Smooth muscle cell (in vitro differentiated cells): ENCODE measurements around the gene SLC25A11. TPM values are rescaled to one million over a fixed set of nuclear protein-coding genes. Genes with fewer than 3 reads are reported as not detected.

Experiments
- DNase-seq: peaks from one replicate; lab custom pipeline; 2025; ENCODE audit not compliant: unreplicated experiment; lab: John Stamatoyannopoulos, UW
- H2AFZ ChIP-seq: fragments of 200-600 bp; sonication (generic); 2 replicates; pipeline ENCODE4 v1.6.0; 2016; ENCODE audit warnings: antibody characterized with exemption, low read depth, mild to moderate bottlenecking
- H3F3A ChIP-seq: fragments of 200-600 bp; sonication (generic); 2 replicates; pipeline ENCODE4 v1.6.0; 2017; ENCODE audit warnings: antibody characterized with exemption, low read depth
- H3K27ac ChIP-seq: fragments of 200-600 bp; sonication (generic); 2 replicates; pipeline ENCODE4 v1.5.1; 2016; ENCODE audit warnings: low read depth, mild to moderate bottlenecking
- H3K27me3 ChIP-seq: fragments of 200-600 bp; sonication (generic); 2 replicates; pipeline ENCODE4 v1.6.1; 2016; ENCODE audit warnings: low read depth, mild to moderate bottlenecking
- H3K36me3 ChIP-seq: fragments of 200-600 bp; sonication (generic); 2 replicates; pipeline ENCODE4 v1.5.1; 2016; ENCODE audit warnings: low read depth
- H3K4me1 ChIP-seq: fragments of 200-600 bp; sonication (generic); 2 replicates; pipeline ENCODE4 v1.5.1; 2016; ENCODE audit warnings: low read depth
- H3K4me2 ChIP-seq: fragments of 200-600 bp; sonication (generic); 2 replicates; pipeline ENCODE4 v1.6.0; 2016; ENCODE audit warnings: mild to moderate bottlenecking
- H3K4me3 ChIP-seq: fragments of 200-600 bp; sonication (generic); 2 replicates; pipeline ENCODE4 v1.5.1; 2016; ENCODE audit warnings: mild to moderate bottlenecking
- H3K79me2 ChIP-seq: fragments of 200-600 bp; sonication (generic); 2 replicates; pipeline ENCODE4 v1.6.0; 2016; ENCODE audit warnings: low read depth, mild to moderate bottlenecking
- H3K9ac ChIP-seq: fragments of 200-600 bp; sonication (generic); 2 replicates; pipeline ENCODE4 v1.6.0; 2016; ENCODE audit warnings: low read depth
- H3K9me3 ChIP-seq: fragments of 200-600 bp; sonication (generic); replicated peaks from 2 replicates; pipeline ENCODE4 v1.5.1; 2016; ENCODE audit warnings: low read depth
- H4K20me1 ChIP-seq: fragments of 200-600 bp; sonication (generic); 2 replicates; pipeline ENCODE4 v1.6.0; 2016; ENCODE audit warnings: low read depth
- CTCF ChIP-seq: fragments of 200-600 bp; sonication (generic); IDR thresholded peaks from 2 replicates; pipeline ENCODE4 v1.5.1; 2017; ENCODE audit warnings: borderline replicate concordance, mild to moderate bottlenecking, antibody characterized with exemption; ENCODE audit not compliant: insufficient read depth, poor library complexity, severe bottlenecking
- WGBS: methylation state at CpG from one replicate; pipeline ENCODE4 v1.1.7; 2016; ENCODE audit warnings: low lambda C conversion rate; 5-methylcytosine and 5-hydroxymethylcytosine counted together
- polyA plus RNA-seq: library from polyadenylated mRNA; unstranded; fragments of >200 nt; fragmentation: Nextera tagmentation; extraction: Ambion mirVana; gene quantifications from 2 replicates; pipeline ENCODE4 v1.2.1, GENCODE V29; 2016
- total RNA-seq: library from RNA; depleted of rRNA; stranded (reverse); fragments of >200 nt; gene quantifications from 2 replicates; pipeline ENCODE4 v1.2.3, GENCODE V29; 2014

Gene SLC25A11
- total and polyA plus RNA-seq, 2 experiments from 2014 or later = 29.9 to 67.5 TPM

- no peaks in the 10 kb centered on the region for H3K9me3 ChIP-seq
- no peak within 1 kb of the TSS for H3K4me2 ChIP-seq
- peaks cover 8% of the 10 kb centered on the region for H3F3A ChIP-seq
- no peak within 1 kb of the TSS for H3K27ac ChIP-seq
- H3K79me2 ChIP-seq = no peaks in the 10 kb centered on the region
- no peaks in the 10 kb centered on the region for H3K27me3 ChIP-seq
- no peak within 1 kb of the TSS for H3K9ac ChIP-seq
- H4K20me1 ChIP-seq = no peaks in the 10 kb centered on the region
- TF ChIP-seq CTCF = peak; percentile 71
- no peaks in the 10 kb centered on the region for H3K4me1 ChIP-seq
- no peak within 1 kb of the TSS for H2AFZ ChIP-seq
- no peak within 1 kb of the TSS for H3K4me3 ChIP-seq
- 45% methylated on average over 8 of the region's 10 CpGs for WGBS
- no peak for DNase-seq
- H3K36me3 ChIP-seq = no peaks in the 10 kb centered on the region
These were observed 36.6 kb downstream of the SLC25A11 start, which contains the start of gene CHRNE for GRCh38 chr17:4903051-4903818. CHRNE (minus strand) TSS chr17:4903098; CDS start chr17:4903063, 35 bp downstream.

DNA sequence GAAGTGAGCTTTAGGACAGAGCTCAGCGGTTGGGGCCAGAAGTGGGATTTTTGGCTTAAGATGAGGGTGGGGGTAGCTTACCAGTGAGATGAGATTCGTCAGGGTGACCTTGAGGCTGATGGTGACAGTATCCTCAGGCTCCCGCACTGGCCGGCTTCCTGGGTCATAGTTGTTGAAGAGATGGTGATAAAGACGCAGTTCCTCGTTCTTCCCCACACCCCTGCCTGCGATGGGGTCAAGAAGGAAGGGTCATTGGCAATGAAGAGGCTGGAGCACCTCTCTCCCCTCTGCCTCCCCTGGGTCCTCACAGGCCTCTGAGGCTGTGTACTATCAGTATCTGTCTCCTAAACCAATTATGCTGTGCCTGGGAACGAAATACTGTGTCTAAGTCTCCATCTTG is 37.3 kb downstream of the SLC25A11 start:
- no peaks in the 10 kb centered on the region for H3K9me3 ChIP-seq
- WGBS = 87% methylated on average over 8 of the region's 8 CpGs
- H3K27me3 ChIP-seq = no peaks in the 10 kb centered on the region
- no peak overlapping the region for H3K27ac ChIP-seq
- DNase-seq = no peak
- no peaks in the 10 kb centered on the region for H4K20me1 ChIP-seq
- H2AFZ ChIP-seq = no peak overlapping the region
- no peak overlapping the region for H3K9ac ChIP-seq
- no peaks in the 10 kb centered on the region for H3K79me2 ChIP-seq
- peaks cover 8% of the 10 kb centered on the region for H3F3A ChIP-seq
- no peaks in the 10 kb centered on the region for H3K4me1 ChIP-seq
- H3K36me3 ChIP-seq = no peaks in the 10 kb centered on the region
- H3K4me2 ChIP-seq = no peak overlapping the region
- H3K4me3 ChIP-seq = no peak overlapping the region
- TF ChIP-seq CTCF = no peak

- Histone ChIP-seq H3K9me3 (no peaks in the 10 kb centered on the region), H4K20me1 (no peaks in the 10 kb centered on the region), H3K4me3 (no peak overlapping the region), H3K4me1 (no peaks in the 10 kb centered on the region), H3K27ac (no peak overlapping the region), H3K9ac (no peak overlapping the region), H3K27me3 (no peaks in the 10 kb centered on the region), H3K4me2 (no peak overlapping the region), H2AFZ (no peak overlapping the region), H3K79me2 (no peaks in the 10 kb centered on the region), H3K36me3 (no peaks in the 10 kb centered on the region), H3F3A (peaks cover 8% of the 10 kb centered on the region)
- DNase-seq = no peak
- no peak for TF ChIP-seq CTCF
- WGBS = 97% methylated on average over 27 of the region's 48 CpGs
These were observed 38.0 kb downstream of the SLC25A11 start for GRCh38 chr17:4901648-4902344.
